DND-41 (cell line): ENCODE data around the gene ZCCHC14.

Source experiments
- ATAC-seq: fragments of 200-7000 bp; cut with Tn5 transposase; 3 replicates; pipeline ENCODE4 v1.9.1; 2021; ENCODE audit warnings: low read depth; ENCODE audit not compliant: insufficient read depth
- DNase-seq: peaks from one replicate; pipeline ENCODE4 v3.0.0-alpha.2; 2020
- H2AFZ ChIP-seq: 2 replicates; pipeline ENCODE4 v1.6.0; 2012; ENCODE audit warnings: low read depth, low read length
- H3K27ac ChIP-seq: 2 replicates; pipeline ENCODE4 v1.5.1; 2012; ENCODE audit warnings: low read length, inconsistent platforms
- H3K27me3 ChIP-seq: fragments of 200-600 bp; sonication (generic); 2 replicates; pipeline ENCODE4 v1.6.0; 2012; ENCODE audit warnings: low read length, mild to moderate bottlenecking, inconsistent platforms; ENCODE audit not compliant: insufficient read depth, poor library complexity
- H3K36me3 ChIP-seq: 2 replicates; pipeline ENCODE4 v1.5.1; 2012; ENCODE audit warnings: low read length, inconsistent platforms; ENCODE audit not compliant: insufficient read depth
- H3K4me1 ChIP-seq: 2 replicates; pipeline ENCODE4 v1.5.1; 2012; ENCODE audit warnings: mild to moderate bottlenecking, low read length; ENCODE audit not compliant: insufficient read depth
- H3K4me2 ChIP-seq: 2 replicates; pipeline ENCODE4 v1.6.0; 2012; ENCODE audit warnings: mild to moderate bottlenecking, moderate library complexity, low read length, inconsistent platforms; ENCODE audit not compliant: insufficient read depth
- H3K4me3 ChIP-seq, 2 experiments: fragments of 200-600 bp in 1 of 2; shearing (Covaris generic) in 1 of 2; 2 replicates each; pipeline ENCODE4 v1.5.1; 2012 to 2016; ENCODE audit warnings: inconsistent platforms in 2 of 2, low read length in 2 of 2, mild to moderate bottlenecking in 2 of 2, low read depth in 1 of 2, moderate library complexity in 1 of 2
- H3K79me2 ChIP-seq: 2 replicates; pipeline ENCODE4 v1.6.0; 2012; ENCODE audit warnings: low read length, inconsistent platforms; ENCODE audit not compliant: insufficient read depth
- H3K9ac ChIP-seq: 2 replicates; pipeline ENCODE4 v1.6.0; 2012; ENCODE audit warnings: low read depth, mild to moderate bottlenecking, inconsistent platforms, low read length, moderate library complexity
- H3K9me3 ChIP-seq: 2 replicates; pipeline ENCODE4 v1.5.1; 2012; ENCODE audit warnings: low read length, moderate library complexity, mild to moderate bottlenecking, inconsistent platforms; ENCODE audit not compliant: insufficient read depth, severe bottlenecking
- H4K20me1 ChIP-seq: 2 replicates; pipeline ENCODE4 v1.6.0; 2012; ENCODE audit warnings: low read length; ENCODE audit not compliant: insufficient read depth
- EZH2 ChIP-seq: IDR thresholded peaks from 3 replicates; pipeline ENCODE4 v1.6.1; 2012; ENCODE audit warnings: borderline replicate concordance, low read depth, mild to moderate bottlenecking, moderate library complexity, low read length, inconsistent platforms; ENCODE audit not compliant: severe bottlenecking
- TF ChIP-seq, protein P1 (sequence below): IDR thresholded peaks from 2 replicates; pipeline ENCODE4 v1.5.1; 2012; ENCODE audit warnings: borderline replicate concordance, low read length, moderate library complexity, mild to moderate bottlenecking; ENCODE audit not compliant: poor library complexity, severe bottlenecking; ENCODE audit errors: extremely low read depth

The ZCCHC14 gene

GRCh38 chr16:87414251-87414680, 78.6 kb downstream of the ZCCHC14 start:
- Histone ChIP-seq H4K20me1 (no peaks in the 10 kb centered on the region), H3K36me3 (no peaks in the 10 kb centered on the region), H3K9ac (no peak overlapping the region), H3K79me2 (no peaks in the 10 kb centered on the region), H3K9me3 (no peaks in the 10 kb centered on the region), H2AFZ (no peak overlapping the region), H3K27ac (no peak overlapping the region), H3K4me2 (no peak overlapping the region), H3K27me3 (no peaks in the 10 kb centered on the region), H3K4me3 (no peak overlapping the region), H3K4me1 (no peaks in the 10 kb centered on the region)
- no peak for TF ChIP-seq EZH2
- TF ChIP-seq, protein P1, sequence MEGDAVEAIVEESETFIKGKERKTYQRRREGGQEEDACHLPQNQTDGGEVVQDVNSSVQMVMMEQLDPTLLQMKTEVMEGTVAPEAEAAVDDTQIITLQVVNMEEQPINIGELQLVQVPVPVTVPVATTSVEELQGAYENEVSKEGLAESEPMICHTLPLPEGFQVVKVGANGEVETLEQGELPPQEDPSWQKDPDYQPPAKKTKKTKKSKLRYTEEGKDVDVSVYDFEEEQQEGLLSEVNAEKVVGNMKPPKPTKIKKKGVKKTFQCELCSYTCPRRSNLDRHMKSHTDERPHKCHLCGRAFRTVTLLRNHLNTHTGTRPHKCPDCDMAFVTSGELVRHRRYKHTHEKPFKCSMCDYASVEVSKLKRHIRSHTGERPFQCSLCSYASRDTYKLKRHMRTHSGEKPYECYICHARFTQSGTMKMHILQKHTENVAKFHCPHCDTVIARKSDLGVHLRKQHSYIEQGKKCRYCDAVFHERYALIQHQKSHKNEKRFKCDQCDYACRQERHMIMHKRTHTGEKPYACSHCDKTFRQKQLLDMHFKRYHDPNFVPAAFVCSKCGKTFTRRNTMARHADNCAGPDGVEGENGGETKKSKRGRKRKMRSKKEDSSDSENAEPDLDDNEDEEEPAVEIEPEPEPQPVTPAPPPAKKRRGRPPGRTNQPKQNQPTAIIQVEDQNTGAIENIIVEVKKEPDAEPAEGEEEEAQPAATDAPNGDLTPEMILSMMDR = no peak
- ATAC-seq (no peak), DNase-seq (no peak)

DNA sequence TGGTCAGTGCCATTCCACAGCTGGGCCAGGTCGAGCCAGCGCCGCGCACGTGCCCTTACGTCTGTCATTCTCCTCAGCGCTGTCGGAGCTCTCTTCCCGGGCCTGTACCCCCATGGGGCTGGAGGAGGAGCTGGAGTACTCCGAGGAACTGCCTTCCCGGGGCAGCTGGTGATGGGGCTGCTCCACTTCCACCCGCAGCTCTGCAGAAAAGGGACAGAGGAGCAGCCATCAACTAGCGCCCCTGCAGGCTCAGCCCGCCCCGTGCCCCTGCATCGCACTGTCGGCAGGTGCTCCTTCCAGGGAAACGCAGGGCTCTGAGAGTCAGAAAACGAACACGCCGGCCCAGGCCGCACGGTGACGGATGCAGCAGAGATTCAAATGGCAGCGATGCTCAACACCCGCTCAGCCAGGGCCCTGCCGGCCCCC, 79.8 kb downstream of the ZCCHC14 start:
- Histone ChIP-seq H3K27ac (no peak overlapping the region), H3K79me2 (no peaks in the 10 kb centered on the region), H4K20me1 (no peaks in the 10 kb centered on the region), H3K9me3 (no peaks in the 10 kb centered on the region), H2AFZ (no peak overlapping the region), H3K4me1 (no peaks in the 10 kb centered on the region), H3K27me3 (no peaks in the 10 kb centered on the region), H3K4me3 (no peak overlapping the region), H3K9ac (no peak overlapping the region), H3K36me3 (no peaks in the 10 kb centered on the region), H3K4me2 (no peak overlapping the region)
- ATAC-seq (no peak), DNase-seq (no peak)
- TF ChIP-seq EZH2 = no peak
- TF ChIP-seq, protein P1 = no peak

DNA sequence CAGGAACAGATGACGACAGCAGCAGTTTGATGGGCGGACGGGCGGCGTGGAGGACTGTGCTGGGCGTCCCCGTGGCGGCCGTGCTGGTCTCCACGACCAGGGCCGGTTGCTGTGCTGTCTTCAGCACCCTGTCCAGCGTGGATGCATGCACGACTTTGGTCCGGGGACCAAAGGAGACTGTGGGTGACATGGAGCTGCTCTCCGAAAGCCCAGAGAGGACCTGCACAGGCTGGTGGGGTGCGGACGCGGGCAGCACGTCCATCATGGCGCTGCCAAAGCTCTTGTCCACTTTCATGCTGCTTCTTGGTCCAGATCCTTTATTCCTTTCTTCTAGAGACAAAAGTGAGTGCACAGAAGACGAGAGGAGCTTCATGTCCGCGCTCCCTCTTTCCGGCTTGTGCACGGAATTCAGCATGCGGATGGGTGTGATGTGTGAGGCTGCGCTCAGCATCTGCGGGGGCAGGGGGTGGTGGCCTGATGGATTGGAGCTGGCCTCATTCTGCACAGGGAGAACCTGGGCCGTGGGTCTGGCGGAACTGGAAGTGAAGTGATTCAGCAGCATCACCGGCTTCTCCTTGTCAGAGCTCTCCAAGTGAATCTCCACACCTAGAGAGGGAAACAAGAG, 80.3 kb downstream of the ZCCHC14 start:
- Histone ChIP-seq H3K36me3 (no peaks in the 10 kb centered on the region), H3K9me3 (no peaks in the 10 kb centered on the region), H3K9ac (no peak overlapping the region), H3K79me2 (no peaks in the 10 kb centered on the region), H4K20me1 (no peaks in the 10 kb centered on the region), H3K4me3 (no peak overlapping the region), H2AFZ (no peak overlapping the region), H3K27ac (no peak overlapping the region), H3K27me3 (no peaks in the 10 kb centered on the region), H3K4me2 (no peak overlapping the region), H3K4me1 (no peaks in the 10 kb centered on the region)
- TF ChIP-seq, protein P1 = no peak
- TF ChIP-seq EZH2 = no peak
- ATAC-seq (no peak), DNase-seq (no peak)
